ENCODE measurements around the gene KNTC1.
A peak's percentile ranks its signal among the peaks of the same experiment; 100 is the strongest.
"Not testable (repeated sequence)": the region's sequence is repeated elsewhere in the genome, so short reads cannot be mapped to it uniquely, and the experiment has no call there.

KNTC1 gene, protein sequence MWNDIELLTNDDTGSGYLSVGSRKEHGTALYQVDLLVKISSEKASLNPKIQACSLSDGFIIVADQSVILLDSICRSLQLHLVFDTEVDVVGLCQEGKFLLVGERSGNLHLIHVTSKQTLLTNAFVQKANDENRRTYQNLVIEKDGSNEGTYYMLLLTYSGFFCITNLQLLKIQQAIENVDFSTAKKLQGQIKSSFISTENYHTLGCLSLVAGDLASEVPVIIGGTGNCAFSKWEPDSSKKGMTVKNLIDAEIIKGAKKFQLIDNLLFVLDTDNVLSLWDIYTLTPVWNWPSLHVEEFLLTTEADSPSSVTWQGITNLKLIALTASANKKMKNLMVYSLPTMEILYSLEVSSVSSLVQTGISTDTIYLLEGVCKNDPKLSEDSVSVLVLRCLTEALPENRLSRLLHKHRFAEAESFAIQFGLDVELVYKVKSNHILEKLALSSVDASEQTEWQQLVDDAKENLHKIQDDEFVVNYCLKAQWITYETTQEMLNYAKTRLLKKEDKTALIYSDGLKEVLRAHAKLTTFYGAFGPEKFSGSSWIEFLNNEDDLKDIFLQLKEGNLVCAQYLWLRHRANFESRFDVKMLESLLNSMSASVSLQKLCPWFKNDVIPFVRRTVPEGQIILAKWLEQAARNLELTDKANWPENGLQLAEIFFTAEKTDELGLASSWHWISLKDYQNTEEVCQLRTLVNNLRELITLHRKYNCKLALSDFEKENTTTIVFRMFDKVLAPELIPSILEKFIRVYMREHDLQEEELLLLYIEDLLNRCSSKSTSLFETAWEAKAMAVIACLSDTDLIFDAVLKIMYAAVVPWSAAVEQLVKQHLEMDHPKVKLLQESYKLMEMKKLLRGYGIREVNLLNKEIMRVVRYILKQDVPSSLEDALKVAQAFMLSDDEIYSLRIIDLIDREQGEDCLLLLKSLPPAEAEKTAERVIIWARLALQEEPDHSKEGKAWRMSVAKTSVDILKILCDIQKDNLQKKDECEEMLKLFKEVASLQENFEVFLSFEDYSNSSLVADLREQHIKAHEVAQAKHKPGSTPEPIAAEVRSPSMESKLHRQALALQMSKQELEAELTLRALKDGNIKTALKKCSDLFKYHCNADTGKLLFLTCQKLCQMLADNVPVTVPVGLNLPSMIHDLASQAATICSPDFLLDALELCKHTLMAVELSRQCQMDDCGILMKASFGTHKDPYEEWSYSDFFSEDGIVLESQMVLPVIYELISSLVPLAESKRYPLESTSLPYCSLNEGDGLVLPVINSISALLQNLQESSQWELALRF (N-terminal part only)

DNA sequence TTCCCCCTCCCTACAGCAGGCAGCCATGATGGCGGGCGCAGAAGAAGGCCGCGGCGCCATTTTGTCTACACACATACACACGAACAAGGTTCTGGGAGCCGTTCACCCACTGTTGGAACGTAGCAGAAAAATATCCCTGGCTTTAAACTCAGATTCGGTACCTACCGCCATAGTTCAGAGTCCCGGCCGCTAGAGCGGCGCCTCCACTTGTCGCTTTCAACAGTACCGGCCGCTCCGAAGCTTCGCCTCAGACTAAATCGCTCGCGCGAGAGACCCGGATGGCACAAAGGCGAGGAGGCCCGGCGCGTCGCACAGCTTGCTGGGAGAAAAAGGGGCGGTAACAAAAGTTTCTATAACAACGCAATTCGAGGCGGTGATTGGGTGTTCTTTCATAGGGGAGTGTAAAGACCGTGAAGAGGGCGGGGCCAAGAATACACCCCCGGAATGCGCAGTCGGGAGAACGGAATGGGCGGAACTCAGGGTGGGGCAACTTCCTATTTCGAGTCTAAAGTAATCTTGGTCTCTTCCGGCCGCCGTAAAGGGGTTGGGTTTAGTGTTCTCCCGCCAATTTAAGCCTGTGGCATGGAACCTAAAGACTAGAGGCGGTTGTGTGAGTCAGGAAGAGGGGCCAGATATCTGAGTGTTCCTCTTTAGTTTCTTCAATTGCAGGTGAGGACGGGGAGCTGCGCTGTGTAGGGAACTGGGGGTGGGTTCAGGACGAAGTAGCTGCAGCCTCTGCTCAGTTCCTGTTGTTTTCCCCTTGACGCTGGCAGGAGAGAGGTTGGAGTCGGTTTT, at the start of gene KNTC1, which contains the start of gene RSRC2:
TSS of gene KNTC1 (plus strand) at position 567 of the 795 bp plus-strand sequence. CDS start 2,815 bp downstream, outside the sequence.
TSS of gene RSRC2 (minus strand) at position 254 of the 795 bp plus-strand sequence. CDS start at position 171, 83 bp downstream.
- DNase-seq (ENCODE audit: low read depth, low spot score): peak; percentile 97

DNA sequence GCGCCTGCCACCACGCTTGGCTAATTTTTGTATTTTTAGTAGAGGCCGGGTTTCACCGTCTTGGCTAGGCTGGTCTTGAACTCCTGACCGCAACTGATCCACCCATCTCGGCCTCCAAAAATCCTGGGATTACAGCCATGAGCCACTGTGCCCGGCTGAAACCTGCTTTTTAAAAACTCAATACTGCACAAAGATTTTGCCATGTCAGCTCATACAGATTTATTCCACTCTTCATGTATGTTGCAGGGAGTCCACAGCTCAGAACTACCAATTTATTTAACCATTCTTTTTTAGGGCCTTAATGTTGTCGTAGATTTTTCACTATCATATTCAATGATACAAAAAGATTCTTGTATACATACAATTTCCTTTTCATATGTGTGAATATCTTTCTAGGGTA, 46.3 kb upstream of the KNTC1 start:
- no peak for DNase-seq (ENCODE audit: low read depth, low spot score)

DNA sequence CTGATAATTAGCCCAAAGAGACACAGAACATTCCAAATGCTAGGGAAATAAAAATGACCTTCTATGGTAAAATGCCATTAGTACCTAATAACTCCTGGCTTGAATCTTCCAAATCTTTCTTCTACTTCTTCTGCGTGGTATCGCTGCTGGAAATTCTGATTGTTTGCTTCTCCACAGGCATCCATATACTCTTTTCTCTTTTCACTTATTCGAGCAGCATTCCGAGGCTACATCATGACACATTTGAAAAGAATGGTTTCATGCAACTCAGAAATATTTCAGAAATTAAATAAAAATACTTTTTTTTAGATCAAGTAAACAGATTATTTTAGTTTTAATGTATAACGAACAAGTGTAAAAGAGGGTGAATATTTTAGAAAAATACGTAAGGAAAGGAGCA, 45.2 kb upstream of the KNTC1 start:
- no peak for DNase-seq (ENCODE audit: low read depth, low spot score)

DNA sequence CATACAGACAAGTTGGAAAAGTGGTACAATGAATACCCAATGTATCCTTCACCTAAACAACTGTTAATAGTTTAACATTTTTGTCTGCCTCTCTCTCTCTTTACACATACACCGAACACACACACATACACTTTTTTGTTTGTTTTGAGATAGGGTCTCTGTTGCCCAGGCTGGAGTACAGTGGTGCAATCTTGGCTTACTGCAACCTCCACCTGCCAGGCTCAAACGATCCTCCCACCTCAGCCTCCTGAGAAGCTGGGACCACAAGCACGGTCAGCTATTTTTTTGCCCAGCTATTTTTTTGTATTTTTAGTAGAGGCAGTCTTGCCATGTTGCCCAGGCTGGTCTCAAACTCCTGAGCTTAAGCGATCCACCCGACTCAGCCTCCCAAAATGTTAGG, 43.1 kb upstream of the KNTC1 start:
- no peak for DNase-seq (ENCODE audit: low read depth, low spot score)

DNA sequence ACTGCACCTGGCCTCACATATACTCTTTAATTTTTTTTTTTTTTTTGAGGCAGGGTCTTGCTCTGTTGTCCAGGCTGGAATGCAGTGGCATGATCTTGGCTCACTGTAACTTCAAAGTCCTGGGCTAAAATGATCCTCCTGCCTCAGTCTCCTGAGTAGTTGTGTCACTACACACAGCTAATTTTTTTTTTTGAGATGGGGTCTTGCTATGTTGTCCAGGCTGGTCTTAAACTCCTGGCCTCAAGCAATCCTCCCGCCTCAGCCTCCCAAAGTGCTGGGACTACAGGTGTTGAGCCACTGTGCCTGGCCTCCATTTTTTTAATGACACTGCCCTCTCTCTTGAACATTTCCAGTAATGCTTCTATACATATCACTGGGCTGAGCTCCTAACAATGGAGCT, 42.7 kb upstream of the KNTC1 start:
- not testable (repeated sequence) for DNase-seq (ENCODE audit: low read depth, low spot score)

DNA sequence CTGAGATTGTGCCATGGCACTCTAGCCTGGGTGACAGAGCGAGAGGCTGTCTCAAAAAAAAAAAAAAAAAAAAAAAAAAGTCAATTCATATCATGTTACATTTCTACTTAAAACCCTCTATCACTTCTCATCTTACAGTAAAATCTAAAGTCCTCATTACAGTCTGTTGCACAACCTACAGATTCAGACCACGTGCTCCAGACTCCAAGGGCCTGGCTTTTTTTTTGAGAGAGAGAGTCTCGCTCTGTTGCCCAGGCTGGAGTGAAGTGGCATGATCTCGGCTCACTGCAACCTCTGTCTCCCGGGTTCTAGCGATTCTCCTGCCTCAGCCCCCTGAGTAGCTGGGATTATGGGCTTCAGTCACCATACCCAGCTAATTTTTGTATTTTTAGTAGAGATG, 40.7 kb upstream of the KNTC1 start:
- not testable (repeated sequence) for DNase-seq (ENCODE audit: low read depth, low spot score)

DNA sequence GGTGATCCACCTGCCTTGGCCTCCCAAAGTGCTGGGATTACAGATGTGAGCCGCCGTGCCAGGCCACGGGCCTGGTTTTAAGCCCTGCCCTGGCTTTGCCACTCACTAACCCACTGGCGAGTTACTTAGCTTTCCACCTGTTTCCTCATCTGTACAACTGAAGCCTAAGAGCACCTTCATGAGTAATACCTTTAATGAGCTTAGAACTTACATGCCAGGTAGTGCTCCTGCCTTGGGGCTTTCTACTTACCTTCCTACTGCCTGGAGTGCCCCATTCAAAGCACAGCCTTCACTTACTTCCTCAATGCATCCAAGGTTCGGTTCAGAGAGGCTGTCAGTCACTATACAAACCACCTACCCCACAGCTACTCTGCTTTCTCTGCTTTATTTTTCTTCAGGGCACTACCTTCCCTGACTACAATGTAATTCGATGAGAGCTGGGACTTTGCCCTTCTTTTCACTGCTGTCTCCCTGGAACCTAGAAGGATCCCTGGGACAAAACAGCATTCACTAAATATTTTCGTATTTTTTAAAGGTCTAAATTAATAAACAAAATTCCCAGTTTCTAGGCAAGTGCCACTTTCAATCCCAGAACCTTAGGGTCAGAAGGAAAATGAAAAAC, 40.1 kb upstream of the KNTC1 start:
- no peak for DNase-seq (ENCODE audit: low read depth, low spot score)

DNA sequence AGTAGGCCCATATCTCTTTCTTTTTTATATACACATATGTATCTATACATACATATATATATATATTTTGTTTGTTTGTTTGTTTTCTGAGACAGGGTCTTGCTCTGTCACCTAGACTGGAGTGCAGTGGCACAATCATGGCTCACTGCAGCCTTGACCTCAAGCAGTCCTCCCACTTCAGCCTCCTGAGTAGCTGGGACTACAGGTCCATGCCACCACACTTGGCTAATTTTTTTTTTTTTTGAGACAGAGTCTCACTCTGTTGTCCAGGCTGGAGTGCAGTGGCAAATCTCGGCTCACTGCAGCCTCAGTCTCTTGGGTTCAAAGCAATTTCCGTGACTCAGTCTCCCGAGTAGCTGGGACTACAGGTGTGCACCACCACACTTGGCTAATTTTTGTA, 39.2 kb upstream of the KNTC1 start:
- not testable (repeated sequence) for DNase-seq (ENCODE audit: low read depth, low spot score)

DNA sequence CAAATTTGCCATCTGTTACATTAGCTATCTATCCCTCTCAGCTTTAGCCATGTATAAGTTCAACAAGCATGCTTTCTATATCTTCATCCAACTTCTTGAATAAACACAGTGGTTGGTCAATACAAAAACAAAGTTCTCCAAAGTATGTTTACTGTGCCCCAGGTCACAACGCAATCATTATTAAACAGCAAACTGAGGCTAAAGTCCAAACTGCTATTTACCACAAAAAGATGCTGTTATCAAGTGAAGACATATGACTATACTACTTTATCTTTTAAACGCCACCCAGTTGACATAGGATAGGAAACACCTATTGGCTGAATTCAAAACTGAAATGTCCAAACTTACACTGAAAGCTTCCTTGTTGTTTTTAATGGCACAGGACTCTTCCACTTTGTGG, 38.0 kb upstream of the KNTC1 start:
- no peak for DNase-seq (ENCODE audit: low read depth, low spot score)

DNA sequence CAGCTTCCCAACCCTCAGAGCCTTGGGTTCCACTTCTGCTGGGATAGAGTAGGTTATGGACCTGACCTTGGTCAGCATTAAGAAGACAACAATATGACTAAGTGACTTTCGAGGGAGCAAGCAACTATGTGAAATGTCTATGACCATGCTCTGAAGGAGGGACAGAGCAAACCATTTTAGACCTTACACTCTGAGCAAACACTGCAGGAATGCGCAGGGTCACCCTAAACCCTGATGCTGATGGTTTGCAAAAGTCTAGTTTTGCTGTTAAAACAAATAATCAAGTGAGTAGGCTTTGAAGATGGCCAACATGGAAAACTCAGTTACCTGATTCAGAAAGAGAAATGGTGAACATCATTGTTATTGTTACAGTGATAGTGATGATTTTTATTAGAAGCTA, 35.1 kb upstream of the KNTC1 start:
- no peak for DNase-seq (ENCODE audit: low read depth, low spot score)

DNA sequence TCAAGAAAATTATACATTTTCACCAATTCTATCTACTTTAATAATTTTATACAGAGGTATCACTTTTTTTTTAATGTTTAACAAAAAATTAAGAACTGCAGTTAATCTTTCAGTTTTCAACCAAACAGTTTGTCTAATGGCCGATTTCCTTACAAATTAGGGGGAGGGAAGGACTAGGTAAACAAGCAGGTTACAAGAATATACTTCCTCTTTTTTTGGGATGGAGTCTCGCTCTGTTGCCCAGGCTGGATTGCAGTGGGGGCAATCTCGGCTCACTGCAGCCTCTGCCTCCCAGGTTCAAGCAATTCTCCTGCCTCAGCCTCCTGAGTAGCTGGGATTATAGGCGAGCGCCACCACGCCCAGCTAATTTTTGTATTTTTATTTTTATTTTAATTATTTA, 33.8 kb upstream of the KNTC1 start:
- DNase-seq (ENCODE audit: low read depth, low spot score): not testable (repeated sequence)

DNA sequence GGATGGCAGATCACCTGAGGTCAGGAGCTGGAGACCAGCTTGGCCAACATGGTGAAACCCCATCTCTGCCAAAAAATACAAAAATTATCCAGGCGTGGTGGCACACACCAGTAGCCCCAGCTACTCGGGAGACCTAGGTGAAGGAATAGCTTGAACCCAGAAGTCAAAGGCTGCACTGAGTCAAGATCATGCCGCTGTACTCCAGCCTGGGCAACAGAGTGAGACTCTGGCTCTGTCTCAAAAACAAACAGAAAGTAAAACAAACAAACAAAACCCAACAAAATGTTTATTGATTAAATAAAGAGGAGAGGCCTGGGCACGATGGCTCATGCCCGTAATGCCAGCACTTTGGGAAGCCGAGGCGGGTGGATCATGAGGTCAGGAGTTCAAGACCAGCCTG, 31.8 kb upstream of the KNTC1 start:
- no peak for DNase-seq (ENCODE audit: low read depth, low spot score)

DNA sequence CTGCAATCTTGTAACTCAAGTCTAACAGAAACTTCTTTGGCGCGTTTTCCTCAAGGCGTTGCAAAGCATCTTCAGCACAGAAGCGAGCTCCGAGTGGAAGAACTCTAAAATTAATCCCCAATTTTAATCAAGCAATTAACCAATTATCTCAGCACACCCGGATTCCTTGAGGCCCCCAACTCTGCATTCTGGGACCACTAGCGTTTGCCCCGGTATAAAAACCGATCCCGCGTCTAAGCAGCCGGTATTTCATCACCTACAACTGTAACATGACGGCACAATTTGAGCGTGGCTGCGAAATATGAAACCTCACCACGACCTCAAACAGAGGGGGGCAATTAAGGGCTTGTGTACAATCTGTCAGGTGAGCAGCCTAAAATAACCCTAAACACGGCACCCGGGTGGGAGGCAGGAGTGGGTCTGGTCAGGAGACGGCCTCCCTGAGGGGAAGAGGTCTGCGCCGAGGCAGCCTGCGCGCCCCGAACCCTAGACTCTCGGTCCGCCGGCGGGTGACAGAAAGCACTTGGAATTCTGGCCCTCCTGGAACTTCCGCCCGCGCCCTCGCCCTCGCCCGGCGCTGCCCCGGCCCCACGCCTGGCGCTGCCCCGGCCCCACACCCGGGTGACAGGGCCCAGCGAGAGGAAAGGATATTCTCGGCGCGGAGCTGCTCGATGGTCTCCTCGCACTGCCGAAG, 26.9 kb upstream of the KNTC1 start:
- no peak for DNase-seq (ENCODE audit: low read depth, low spot score)

DNA sequence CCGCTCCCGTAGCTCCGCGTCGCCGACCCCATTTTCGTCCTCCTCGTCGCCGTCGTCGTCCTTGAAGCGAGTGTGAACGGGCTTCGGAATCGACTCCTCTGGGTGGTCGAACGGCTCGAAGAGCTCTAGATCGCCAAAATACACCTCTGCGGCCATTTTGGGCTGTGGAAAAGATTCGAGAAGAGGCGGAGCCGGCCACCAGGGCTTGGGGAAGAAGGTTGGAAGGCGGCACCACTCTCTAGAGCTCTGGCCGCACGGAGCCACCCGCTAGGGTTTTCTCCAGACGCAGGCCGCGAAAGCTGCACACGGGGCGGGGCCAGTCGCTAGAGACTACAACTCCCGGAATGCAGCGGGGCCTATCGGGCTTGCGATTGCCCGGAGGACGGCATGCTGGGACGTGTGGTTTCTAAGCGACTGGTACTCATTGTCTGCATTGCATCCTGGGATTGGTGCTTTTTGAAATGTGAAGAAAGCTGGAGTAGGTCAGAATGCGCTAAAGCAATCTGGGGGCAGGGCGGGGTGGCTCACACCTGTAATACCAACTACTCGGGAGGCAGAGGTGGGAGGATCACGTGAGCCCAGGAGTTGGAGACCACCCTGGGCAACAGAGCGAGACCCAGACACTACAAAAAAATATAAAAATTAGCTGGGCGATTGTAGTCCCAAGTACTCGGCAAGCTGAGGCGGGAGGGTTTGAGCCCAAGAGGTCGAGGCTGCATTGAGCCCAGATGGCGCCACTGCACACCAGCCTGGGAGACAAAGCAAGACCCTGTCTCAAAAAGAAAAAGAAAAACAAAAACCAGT, 26.2 kb upstream of the KNTC1 start, which contains the start of gene ZCCHC8:
TSS of gene ZCCHC8 (minus strand) at position 248 of the 804 bp plus-strand sequence. CDS start at position 156, 92 bp downstream.
- DNase-seq (ENCODE audit: low read depth, low spot score): peak; percentile 95

DNA sequence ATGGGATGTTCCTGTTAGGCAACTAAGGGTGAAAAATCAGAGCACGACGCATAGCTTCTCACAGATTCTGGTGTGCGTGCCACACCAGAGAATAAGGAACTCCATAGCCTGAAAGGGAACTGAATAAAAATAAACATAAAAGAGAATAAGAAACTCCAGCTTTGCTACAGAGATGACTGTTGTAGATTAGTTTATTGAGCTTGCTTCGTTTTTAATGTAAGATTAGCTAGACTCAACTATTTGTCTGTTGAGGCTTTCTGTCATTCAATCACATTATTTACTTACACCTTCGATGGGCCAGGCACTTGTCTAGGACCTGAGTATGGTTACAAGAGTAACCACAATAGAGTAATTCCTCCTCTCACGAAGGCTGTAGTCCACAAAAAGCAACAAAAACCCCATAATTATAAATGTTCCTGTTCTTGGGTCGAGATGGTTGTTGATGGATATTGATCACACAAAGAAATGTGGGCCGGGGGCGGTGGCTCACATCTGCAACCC, 25.5 kb upstream of the KNTC1 start:
- no peak for DNase-seq (ENCODE audit: low read depth, low spot score)

DNA sequence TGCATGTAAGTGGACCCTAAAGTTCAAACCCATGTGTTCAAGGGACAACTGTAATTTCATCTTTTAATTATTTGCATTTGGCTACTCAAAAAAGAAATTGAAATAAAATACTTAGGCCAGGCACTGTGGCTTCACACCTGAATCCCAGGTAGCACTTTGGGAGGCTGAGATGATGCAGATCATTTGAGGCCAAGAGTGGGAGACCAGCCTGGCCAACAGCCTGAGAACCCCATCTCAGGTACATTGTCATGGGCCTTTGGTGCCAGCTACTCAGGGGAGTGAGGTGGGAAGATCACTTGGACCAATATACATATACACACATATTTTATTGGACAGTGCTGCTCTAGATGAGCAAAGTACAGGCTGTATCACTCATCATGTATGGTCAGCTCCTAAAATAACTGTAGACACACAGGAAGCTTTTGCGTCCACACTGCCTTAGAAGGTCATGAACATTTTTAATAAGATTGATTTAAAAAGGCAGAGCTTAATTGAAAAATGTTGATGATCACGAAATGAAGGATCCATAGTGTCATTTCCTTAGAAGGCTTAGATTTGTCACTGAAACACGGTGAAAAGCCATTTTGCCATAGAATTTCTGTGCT, 23.8 kb upstream of the KNTC1 start:
- DNase-seq (ENCODE audit: low read depth, low spot score): no peak

DNA sequence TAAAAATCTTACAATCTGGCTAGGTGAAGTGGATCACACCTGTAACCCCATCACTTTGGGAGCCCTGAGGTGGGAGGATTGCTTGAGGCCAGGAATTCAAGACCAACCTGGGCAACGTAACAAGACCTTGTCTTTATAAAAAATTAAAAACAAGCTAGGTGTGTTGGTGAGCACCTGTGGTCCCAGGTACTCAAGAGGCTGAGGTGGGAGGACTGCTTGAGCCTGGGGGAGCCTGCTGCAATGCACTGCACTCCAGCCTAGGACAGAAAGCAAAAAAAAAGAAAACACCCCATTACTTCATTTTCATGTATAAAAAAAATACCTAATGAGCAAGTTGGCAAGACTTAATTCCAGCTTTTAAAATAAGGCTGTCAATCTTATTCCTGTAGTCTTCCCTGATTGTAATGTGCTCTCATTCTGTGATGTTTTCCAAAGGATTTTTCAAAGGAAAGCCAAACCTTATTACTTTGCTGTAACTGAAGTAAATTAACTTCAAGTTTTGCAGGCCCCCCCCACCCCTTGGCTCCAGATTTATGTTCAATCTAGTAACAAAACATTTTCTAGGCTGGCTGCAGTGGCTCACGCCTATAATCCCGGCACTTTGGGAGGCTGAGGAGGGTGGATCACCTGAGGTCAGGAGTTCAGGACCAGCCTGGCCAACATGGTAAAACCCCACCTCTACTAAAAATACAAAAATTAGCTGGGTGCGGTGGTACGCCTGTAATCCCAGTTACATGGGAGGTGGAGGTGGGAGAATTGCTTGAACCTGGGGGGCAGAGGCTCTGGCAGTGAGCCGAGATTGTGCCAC, 23.1 kb upstream of the KNTC1 start:
- DNase-seq (ENCODE audit: low read depth, low spot score): no peak
